A673 (cell line): ENCODE results near the gene MTAP. TPM values are rescaled to one million over a fixed set of nuclear protein-coding genes. Genes with fewer than 3 reads are reported as not detected.

Experiments
- BruUV-seq: library from RNA; stranded (reverse); fragments of 400-500 nt; replicated peaks from 2 replicates; lab custom pipeline; 2021; lab: Mats Ljungman, UMichigan
- CTCF ChIA-PET: fragments of 300-600 bp; sonication (Branson Sonifier 250); formaldehyde crosslinking; loops from one replicate; lab custom pipeline; 2022; ENCODE audit warnings: antibody characterized with exemption; lab: Charles Lee
- POLR2A ChIA-PET: fragments of 300-600 bp; sonication (Branson Sonifier 250); formaldehyde crosslinking; loops from one replicate; lab custom pipeline; 2022; ENCODE audit warnings: antibody characterized with exemption; ENCODE audit not compliant: low non-redundant PET; lab: Charles Lee
- DNase-seq: peaks from one replicate; pipeline ENCODE4 v3.0.0-alpha.2; 2015; ENCODE audit warnings: low spot score
- H3K27ac ChIP-seq: fragments of 200-600 bp; sonication (generic); 2 replicates; pipeline ENCODE4 v1.5.1; 2016; ENCODE audit warnings: mixed run types, low read depth, mild to moderate bottlenecking, mixed read lengths, antibody characterized with exemption, low read length; ENCODE audit not compliant: poor library complexity, severe bottlenecking
- H3K27me3 ChIP-seq: fragments of 200-600 bp; sonication (generic); replicated peaks from 2 replicates; pipeline ENCODE4 v1.6.1; 2017; ENCODE audit warnings: mixed run types, low read depth, mild to moderate bottlenecking, mixed read lengths, antibody characterized with exemption, low read length; ENCODE audit not compliant: insufficient read depth, poor library complexity
- H3K36me3 ChIP-seq: fragments of 200-600 bp; sonication (generic); 2 replicates; pipeline ENCODE4 v1.6.1; 2016; ENCODE audit warnings: mixed run types, mild to moderate bottlenecking, mixed read lengths, antibody characterized with exemption, low read length; ENCODE audit not compliant: insufficient read depth, poor library complexity, severe bottlenecking
- H3K4me1 ChIP-seq: fragments of 200-600 bp; sonication (generic); 2 replicates; pipeline ENCODE4 v1.6.1; 2017; ENCODE audit warnings: mixed run types, mild to moderate bottlenecking, mixed read lengths, antibody characterized with exemption, low read length; ENCODE audit not compliant: insufficient read depth, poor library complexity, severe bottlenecking
- H3K4me3 ChIP-seq: fragments of 200-600 bp; sonication (generic); 2 replicates; pipeline ENCODE4 v1.5.1; 2016; ENCODE audit warnings: low read depth, mixed run types, mild to moderate bottlenecking, mixed read lengths, low read length; ENCODE audit not compliant: poor library complexity, severe bottlenecking
- H3K9me3 ChIP-seq: fragments of 200-600 bp; sonication (generic); 2 replicates; pipeline ENCODE4 v1.6.1; 2016; ENCODE audit warnings: mixed run types, low read depth, mild to moderate bottlenecking, mixed read lengths, antibody characterized with exemption, low read length; ENCODE audit not compliant: poor library complexity, severe bottlenecking
- EZH2 ChIP-seq: fragments of 200-600 bp; sonication (generic); IDR thresholded peaks from 2 replicates; pipeline ENCODE4 v1.6.1; 2017; ENCODE audit warnings: borderline replicate concordance, low read depth, mild to moderate bottlenecking, mixed read lengths, antibody characterized with exemption, low read length; ENCODE audit not compliant: poor library complexity, severe bottlenecking
- intact Hi-C: fragments of 100-400 bp; cut with micrococcal nuclease; formaldehyde crosslinking; loops from one replicate; pipeline ENCODE4 v1.10.0; 2022; ENCODE audit not compliant: unreplicated experiment
- total RNA-seq: library from RNA; stranded (reverse); gene quantifications from 2 replicates; pipeline ENCODE4 v1.2.3, GENCODE V29; 2021
- TF ChIP-seq, protein P1 (sequence below): fragments of 300-800, 200-600 bp; sonication (generic); conservative IDR thresholded peaks from 2 replicates; pipeline ENCODE4 v1.5.1; 2017; ENCODE audit warnings: low read depth, mild to moderate bottlenecking, antibody characterized with exemption, low read length, moderate library complexity, mixed read lengths

The MTAP gene
- total RNA-seq, 1 experiment from 2014 or later = 39.2 TPM

DNA sequence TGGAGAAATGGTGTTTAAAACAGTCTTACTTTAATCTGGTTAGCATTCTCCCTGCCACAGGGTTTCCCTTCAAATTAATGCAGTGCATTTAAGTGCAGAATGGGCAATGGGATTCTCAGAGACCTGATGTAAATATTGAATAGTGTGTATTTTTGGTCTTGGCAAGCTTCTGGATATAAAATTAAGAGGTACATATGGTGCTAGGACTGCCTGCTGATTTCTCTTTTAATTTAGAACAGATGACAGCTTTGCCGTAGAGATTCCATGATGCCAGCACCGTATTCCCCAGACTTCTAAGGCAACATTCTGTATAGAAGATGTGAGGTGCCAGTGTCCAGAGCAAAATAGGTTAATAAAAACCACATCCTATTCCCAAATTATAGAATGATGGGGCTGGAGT, 1.9 kb downstream of the MTAP start:
- H3K27me3 ChIP-seq = no peaks in the 10 kb centered on the region
- CTCF ChIA-PET = no interaction called here
- H3K4me3 ChIP-seq = peak overlapping the region; percentile 61
- no TSS peak for BruUV-seq
- H3K4me1 ChIP-seq = peaks cover 6% of the 10 kb centered on the region
- intact Hi-C loops = no loop called here
- DNase-seq = no peak
- no peak overlapping the region for H3K27ac ChIP-seq
- TF ChIP-seq EZH2 = no peak
- TF ChIP-seq, protein P1, sequence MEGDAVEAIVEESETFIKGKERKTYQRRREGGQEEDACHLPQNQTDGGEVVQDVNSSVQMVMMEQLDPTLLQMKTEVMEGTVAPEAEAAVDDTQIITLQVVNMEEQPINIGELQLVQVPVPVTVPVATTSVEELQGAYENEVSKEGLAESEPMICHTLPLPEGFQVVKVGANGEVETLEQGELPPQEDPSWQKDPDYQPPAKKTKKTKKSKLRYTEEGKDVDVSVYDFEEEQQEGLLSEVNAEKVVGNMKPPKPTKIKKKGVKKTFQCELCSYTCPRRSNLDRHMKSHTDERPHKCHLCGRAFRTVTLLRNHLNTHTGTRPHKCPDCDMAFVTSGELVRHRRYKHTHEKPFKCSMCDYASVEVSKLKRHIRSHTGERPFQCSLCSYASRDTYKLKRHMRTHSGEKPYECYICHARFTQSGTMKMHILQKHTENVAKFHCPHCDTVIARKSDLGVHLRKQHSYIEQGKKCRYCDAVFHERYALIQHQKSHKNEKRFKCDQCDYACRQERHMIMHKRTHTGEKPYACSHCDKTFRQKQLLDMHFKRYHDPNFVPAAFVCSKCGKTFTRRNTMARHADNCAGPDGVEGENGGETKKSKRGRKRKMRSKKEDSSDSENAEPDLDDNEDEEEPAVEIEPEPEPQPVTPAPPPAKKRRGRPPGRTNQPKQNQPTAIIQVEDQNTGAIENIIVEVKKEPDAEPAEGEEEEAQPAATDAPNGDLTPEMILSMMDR = no peak
- H3K36me3 ChIP-seq = no peaks in the 10 kb centered on the region
- no peaks in the 10 kb centered on the region for H3K9me3 ChIP-seq
- POLR2A ChIA-PET = no interaction called here

DNA sequence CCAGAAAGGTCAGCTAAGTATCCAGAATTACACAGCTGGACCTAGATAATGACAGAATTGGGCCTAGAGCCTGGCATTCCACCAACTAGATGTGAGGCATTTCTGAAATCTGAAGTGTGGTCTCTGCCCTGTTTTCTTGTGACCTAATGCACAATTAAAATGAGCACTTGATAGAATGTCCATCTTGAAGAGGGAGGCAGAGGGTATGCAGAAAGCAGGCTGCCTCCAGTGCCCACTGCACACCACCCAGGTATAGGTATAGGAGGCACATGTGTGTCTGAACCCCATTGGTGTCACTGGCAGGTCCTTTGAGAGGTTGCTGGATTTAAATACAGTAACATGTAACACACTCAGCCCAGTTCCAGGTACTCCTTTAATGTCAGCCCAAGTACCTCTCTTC, 2.4 kb downstream of the MTAP start:
- POLR2A ChIA-PET = no interaction called here
- Histone ChIP-seq H3K27me3 (no peaks in the 10 kb centered on the region), H3K4me3 (no peak overlapping the region), H3K4me1 (peaks cover 9% of the 10 kb centered on the region), H3K36me3 (no peaks in the 10 kb centered on the region), H3K27ac (no peak overlapping the region), H3K9me3 (no peaks in the 10 kb centered on the region)
- no TSS peak for BruUV-seq
- TF ChIP-seq, protein P1 = no peak
- CTCF ChIA-PET = no interaction called here
- intact Hi-C loops = no loop called here
- DNase-seq = no peak

DNA sequence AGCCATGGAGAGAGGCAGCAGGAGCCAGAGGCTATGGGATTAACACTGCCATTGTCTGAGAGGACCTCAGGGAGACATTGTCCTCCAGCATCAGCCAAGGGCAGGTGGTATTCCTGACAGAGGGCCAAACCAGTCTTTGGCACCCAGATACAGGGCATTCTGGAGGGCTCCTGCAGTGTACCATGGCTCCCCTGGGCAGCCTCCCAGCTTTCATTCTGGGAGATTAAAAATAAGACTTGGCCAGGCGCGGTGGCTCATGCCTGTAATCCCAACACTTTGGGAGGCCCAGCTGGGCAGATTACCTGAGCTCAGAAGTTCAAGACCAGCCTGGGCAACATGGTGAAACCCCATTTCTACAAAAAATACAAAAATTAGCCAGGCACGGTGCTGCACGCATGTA, 4.2 kb downstream of the MTAP start:
- H3K27me3 ChIP-seq = no peaks in the 10 kb centered on the region
- H3K27ac ChIP-seq = no peak overlapping the region
- no peak for DNase-seq
- no peak for TF ChIP-seq EZH2
- TF ChIP-seq, protein P1 = no peak
- H3K36me3 ChIP-seq = no peaks in the 10 kb centered on the region
- peaks cover 18% of the 10 kb centered on the region for H3K4me1 ChIP-seq
- H3K4me3 ChIP-seq = no peak overlapping the region
- intact Hi-C loops = no loop called here
- H3K9me3 ChIP-seq = no peaks in the 10 kb centered on the region
- BruUV-seq = no TSS peak
- ChIA-PET CTCF (no interaction called here), POLR2A (no interaction called here)
